ENCODE data around the gene TRMO. TPM values are rescaled to one million over a fixed set of nuclear protein-coding genes. Genes with fewer than 3 reads are reported as not detected.

TRMO gene
- total RNA-seq, 1 donor from 2014 or later, result 32.4 TPM

DNA sequence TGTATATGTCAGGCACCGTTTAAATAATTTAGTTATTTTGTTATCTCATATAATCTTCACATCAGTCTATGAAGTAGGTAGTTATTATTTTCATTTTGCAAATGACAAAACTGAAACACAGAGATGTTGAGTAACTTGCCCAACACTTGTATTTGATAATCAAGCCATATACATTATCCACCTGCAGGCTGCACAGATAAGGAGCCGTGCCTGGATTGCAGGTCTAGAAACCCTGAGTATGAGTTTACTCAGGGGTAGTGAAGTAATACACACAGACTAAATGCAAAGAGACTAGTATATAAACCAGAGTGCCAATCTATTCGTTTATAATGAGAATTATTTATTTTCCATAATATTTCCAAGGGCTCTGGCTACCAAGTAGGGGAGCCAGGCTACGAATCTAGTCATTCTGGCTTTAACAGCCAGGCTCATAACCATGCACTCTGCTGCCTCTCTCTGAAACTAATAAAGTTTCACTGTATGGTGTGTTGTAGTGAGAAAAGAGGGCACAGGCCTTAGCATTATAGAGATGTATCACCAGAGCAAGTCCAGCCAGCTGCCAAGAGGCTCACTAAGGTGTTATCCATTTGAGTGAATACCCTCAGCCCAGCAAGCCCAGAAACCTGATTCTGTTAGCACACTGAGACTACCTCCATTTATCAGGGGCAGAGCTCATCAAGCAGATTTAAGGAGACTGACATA lies 11.1 kb upstream of the TRMO start:
- intact Hi-C loops (cut with micrococcal nuclease), result no loop called here
- Mint-ChIP-seq H3K27me3 (peaks cover 2% of the 10 kb centered on the region), H3K27ac (no peak overlapping the region), H3K36me3 (ENCODE audit: low read depth) (no peaks in the 10 kb centered on the region), H3K4me1 (peaks cover 9% of the 10 kb centered on the region), H3K4me3 (no peak overlapping the region), H3K9me3 (no peaks in the 10 kb centered on the region)
- ATAC-seq (ENCODE audit: low read depth) (no peak), DNase-seq (no peak)
- POLR2A ChIA-PET, result no interaction called here
- CTCF ChIA-PET, result no interaction called here
- TF ChIP-seq, protein P1, sequence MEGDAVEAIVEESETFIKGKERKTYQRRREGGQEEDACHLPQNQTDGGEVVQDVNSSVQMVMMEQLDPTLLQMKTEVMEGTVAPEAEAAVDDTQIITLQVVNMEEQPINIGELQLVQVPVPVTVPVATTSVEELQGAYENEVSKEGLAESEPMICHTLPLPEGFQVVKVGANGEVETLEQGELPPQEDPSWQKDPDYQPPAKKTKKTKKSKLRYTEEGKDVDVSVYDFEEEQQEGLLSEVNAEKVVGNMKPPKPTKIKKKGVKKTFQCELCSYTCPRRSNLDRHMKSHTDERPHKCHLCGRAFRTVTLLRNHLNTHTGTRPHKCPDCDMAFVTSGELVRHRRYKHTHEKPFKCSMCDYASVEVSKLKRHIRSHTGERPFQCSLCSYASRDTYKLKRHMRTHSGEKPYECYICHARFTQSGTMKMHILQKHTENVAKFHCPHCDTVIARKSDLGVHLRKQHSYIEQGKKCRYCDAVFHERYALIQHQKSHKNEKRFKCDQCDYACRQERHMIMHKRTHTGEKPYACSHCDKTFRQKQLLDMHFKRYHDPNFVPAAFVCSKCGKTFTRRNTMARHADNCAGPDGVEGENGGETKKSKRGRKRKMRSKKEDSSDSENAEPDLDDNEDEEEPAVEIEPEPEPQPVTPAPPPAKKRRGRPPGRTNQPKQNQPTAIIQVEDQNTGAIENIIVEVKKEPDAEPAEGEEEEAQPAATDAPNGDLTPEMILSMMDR (IDR thresholded peaks at IDR 0.05), result no peak

DNA sequence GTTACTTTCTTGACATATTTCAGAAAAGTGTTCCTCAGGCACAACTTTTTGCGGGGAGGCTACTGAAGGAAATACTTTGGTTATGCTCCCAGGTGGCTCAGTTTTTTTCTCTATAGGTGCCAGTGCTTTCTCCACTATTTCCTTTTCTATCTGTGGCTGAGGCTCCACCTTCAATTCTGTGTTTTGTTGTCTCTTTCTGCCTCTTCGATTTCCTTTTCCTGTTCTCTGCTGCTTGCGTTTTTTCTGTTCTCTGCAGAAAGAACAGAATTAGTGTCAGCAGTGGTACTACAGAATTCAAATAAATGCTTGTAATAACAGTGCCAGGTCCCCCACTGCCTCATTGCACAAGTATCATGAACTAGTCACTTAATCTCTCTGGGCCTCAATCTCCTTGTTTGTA lies 8.7 kb upstream of the TRMO start:
- Mint-ChIP-seq H3K4me3 (no peak overlapping the region), H3K27me3 (peaks cover under 1% of the 10 kb centered on the region), H3K36me3 (ENCODE audit: low read depth) (no peaks in the 10 kb centered on the region), H3K9me3 (no peaks in the 10 kb centered on the region), H3K4me1 (peaks cover 2% of the 10 kb centered on the region), H3K27ac (no peak overlapping the region)
- intact Hi-C loops (cut with micrococcal nuclease), result no loop called here
- POLR2A ChIA-PET, result no interaction called here
- no peak for ATAC-seq (ENCODE audit: low read depth)
- no peak for DNase-seq
- TF ChIP-seq, protein P1 (IDR thresholded peaks at IDR 0.05), result no peak
- CTCF ChIA-PET, result no interaction called here

DNA sequence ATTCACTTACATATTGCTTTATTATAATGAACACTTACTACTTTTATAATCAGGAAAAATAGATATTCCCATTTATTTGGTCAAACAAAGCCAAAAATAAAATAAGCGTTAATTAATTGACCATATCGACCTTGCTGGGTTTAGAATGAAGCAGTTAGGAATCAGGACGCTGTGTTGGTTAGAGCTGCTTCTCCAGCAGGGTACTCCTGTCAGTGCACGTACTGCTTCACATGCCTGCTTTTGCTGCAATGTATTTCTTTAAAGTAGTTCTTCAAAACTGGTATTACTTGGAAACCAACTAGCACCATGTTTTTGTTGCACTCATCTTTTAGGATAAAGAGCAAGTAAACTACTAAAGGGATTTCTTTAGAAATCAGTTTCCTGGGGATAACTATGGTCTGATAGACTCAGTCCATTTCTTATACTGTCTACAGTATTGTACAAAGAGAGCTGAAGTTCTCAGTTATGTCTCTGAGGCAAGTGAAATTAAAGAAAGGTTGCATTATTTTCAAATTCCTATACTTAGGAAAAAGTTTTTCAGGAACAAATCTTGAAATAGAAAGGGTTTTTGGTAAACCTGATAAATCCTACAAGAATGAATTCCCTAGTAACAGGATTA lies 6.8 kb upstream of the TRMO start:
- ATAC-seq (ENCODE audit: low read depth), result no peak
- no peaks in the 10 kb centered on the region for H3K36me3 Mint-ChIP-seq (ENCODE audit: low read depth)
- no peak for DNase-seq
- peaks cover 10% of the 10 kb centered on the region for H3K4me1 Mint-ChIP-seq
- H3K27me3 Mint-ChIP-seq, result no peaks in the 10 kb centered on the region
- ChIA-PET POLR2A (no interaction called here), CTCF (no interaction called here)
- intact Hi-C loops (cut with micrococcal nuclease), result no loop called here
- H3K27ac Mint-ChIP-seq, result no peak overlapping the region
- TF ChIP-seq, protein P1 (IDR thresholded peaks at IDR 0.05), result no peak
- no peaks in the 10 kb centered on the region for H3K9me3 Mint-ChIP-seq
- no peak overlapping the region for H3K4me3 Mint-ChIP-seq

DNA sequence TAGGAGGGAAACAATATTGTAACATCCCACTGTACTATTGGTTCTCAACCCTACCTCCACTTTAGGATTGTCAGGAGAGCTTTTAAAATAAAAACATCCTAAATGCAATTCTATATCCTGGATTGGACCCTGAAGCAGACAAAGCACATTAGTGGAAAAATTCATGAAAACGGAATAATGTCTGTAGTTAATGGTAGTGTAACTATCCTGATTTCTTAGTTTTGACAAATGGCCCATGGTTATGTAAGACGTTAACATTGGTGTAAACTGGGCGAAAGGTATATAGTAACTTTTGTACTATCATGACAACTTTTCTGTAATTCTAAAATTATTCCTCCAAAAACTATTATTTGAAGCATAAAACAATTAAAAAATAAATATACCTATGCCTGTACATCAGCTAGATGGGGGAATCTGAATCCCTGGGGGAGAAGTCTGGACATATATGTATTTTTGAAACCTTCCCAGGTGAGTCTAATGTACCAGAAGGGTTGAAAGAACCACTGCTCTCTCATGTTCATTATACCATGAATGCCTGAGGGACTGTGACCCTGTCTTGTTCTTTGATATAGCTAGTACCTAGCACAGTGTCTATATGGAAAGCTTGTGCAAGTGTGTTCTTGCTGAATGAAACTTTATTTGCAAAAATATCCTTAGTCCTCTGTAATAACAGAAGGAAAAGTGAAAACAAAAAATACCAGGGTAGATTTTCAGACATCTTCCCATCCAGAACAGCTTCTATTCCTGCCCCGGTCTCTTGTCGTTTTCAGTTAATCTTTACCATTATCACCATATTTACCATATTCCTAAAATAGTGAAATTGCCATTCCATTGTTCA lies 3.4 kb upstream of the TRMO start:
- H3K4me1 Mint-ChIP-seq, result peaks cover 35% of the 10 kb centered on the region
- no peak overlapping the region for H3K4me3 Mint-ChIP-seq
- H3K36me3 Mint-ChIP-seq (ENCODE audit: low read depth), result peaks cover 9% of the 10 kb centered on the region
- no peak overlapping the region for H3K27ac Mint-ChIP-seq
- H3K27me3 Mint-ChIP-seq, result peaks cover 2% of the 10 kb centered on the region
- TF ChIP-seq, protein P1 (IDR thresholded peaks at IDR 0.05), result no peak
- ChIA-PET CTCF (no interaction called here), POLR2A (interaction anchor here (0.5 to 1.4 kb wide), 2 partner anchors 57 to 104 kb away, joined by 6 to 12 read pairs; partner anchors contain the start of gene ANP32B)
- H3K9me3 Mint-ChIP-seq, result no peaks in the 10 kb centered on the region
- intact Hi-C loops (cut with micrococcal nuclease), result no loop called here
- no peak for DNase-seq
- no peak for ATAC-seq (ENCODE audit: low read depth)
